Measurements from ENCODE around the gene YBX2. TPM values are rescaled to one million over a fixed set of nuclear protein-coding genes. Genes with fewer than 3 reads are reported as not detected.
"Not testable (repeated sequence)": the region's sequence is repeated elsewhere in the genome, so short reads cannot be mapped to it uniquely, and the experiment has no call there.

The YBX2 gene
- 10 to 100 TPM in 1 of 5 donors, 1 to 10 TPM in 1, under 1 TPM in 2, not detected in 1; 0.43 to 72.4 (median 1.1) TPM for total RNA-seq
- polyA plus RNA-seq = 1 to 10 TPM; 1.2 to 6.5 (median 1.8) TPM
- long read RNA-seq, donor 1, partial matches to known transcripts = 143 of 143 reads
- long read RNA-seq, donor 1, other reads (novel, unspliced or antisense) = 0 of 143 reads
- long read RNA-seq, donor 2 = 0 reads
- long read RNA-seq, donor 3 = 0 reads
- long read RNA-seq, donor 4 = 0 reads
- long read RNA-seq, donor 5 = 0 reads
- long read RNA-seq, donor 6 = 0 reads
- long read RNA-seq, donor 7 = 0 reads
- long read RNA-seq, donor 8 = 0 reads
- long read RNA-seq, donor 9 = 0 reads
- long read RNA-seq, donor 10, partial matches to known transcripts = 0 of 1 reads
- long read RNA-seq, donor 10, other reads (novel, unspliced or antisense) = 0 of 1 reads

DNA sequence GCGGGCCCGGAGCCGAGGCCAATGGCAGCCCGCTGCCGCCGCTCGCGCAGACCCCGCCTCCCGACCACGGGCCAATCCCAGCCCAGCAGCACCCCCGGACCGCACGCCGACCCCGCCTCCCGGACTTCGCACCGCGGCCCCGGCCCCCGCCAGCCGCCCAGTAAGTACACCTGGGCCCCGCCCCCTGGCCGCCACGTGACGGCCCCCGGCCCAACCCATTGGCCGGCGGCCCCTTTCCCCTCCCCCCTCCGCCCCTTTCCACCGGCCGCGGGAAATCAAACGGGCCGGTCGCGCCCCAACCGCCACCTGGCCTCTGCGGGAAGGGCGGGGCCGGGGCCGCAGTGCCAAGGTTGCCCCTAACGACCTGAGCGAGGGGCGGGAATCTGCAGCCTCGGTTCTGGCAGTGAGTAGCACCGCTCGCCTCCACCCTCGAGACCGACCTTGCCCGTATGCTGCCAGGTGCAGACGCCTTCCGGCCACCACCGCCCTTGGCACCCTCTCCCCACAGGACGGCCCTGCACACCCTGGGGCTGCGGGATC lies at the start of gene YBX2:
Gene YBX2, minus strand, starts transcription at position 26 of the 540 bp plus-strand sequence. CDS start 139 bp downstream, outside the sequence.
- 0 to 7% (median 1%) methylated on average over 25 to 53 of the region's 57 CpGs for WGBS, 5 donors
- Histone ChIP-seq H3K4me3 (peak within 1 kb of the TSS; percentile 32 to 50 (median 34)), H3K27ac (peak within 1 kb of the TSS in 4 of 5 donors; percentile 1 to 68 (median 42)), H3K4me1 (peaks cover 31 to 51% (median 44%) of the 10 kb centered on the region in 4 donors), H3K36me3 (no peaks in the 10 kb centered on the region), H3K27me3 (peaks cover 0 to 85% (median 28%) of the 10 kb centered on the region in 3 donors), H3K9me3 (no peaks in the 10 kb centered on the region)
- DNase-seq = peak; percentile 85 to 94
- intact Hi-C loops (cut with DNase I; ENCODE audit: low total_unique reads) = no loop called here
- TF ChIP-seq POLR2A (IDR thresholded peaks at IDR 0.05) (no peak), POLR2AphosphoS5 (IDR thresholded peaks at IDR 0.05) (peak in 1 of 3 donors; percentile 39), EP300 (IDR thresholded peaks at IDR 0.05) (no peak)
- TF ChIP-seq, protein P1, sequence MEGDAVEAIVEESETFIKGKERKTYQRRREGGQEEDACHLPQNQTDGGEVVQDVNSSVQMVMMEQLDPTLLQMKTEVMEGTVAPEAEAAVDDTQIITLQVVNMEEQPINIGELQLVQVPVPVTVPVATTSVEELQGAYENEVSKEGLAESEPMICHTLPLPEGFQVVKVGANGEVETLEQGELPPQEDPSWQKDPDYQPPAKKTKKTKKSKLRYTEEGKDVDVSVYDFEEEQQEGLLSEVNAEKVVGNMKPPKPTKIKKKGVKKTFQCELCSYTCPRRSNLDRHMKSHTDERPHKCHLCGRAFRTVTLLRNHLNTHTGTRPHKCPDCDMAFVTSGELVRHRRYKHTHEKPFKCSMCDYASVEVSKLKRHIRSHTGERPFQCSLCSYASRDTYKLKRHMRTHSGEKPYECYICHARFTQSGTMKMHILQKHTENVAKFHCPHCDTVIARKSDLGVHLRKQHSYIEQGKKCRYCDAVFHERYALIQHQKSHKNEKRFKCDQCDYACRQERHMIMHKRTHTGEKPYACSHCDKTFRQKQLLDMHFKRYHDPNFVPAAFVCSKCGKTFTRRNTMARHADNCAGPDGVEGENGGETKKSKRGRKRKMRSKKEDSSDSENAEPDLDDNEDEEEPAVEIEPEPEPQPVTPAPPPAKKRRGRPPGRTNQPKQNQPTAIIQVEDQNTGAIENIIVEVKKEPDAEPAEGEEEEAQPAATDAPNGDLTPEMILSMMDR (IDR thresholded peaks at IDR 0.05) = no peak

DNA sequence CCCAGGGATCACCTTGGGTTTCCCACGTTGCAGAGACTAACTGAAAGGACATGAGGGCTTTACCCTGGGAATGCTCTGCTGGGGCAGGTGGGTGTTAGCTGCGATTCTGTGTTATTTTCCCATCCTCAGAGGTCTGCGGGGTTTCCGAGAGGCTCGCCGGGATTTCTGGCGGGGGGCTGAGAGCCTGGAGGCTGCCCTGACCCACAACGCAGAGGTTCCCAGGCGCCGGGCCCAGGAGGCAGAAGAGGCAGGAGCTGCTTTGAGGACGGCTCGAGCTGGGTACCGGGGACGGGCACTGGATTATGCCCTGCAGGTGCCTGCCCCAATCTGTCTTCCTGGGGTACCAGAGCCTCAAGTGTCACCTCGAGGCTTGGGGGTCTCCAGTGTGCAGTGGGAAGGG lies 48.8 kb upstream of the YBX2 start:
- H3K4me1 ChIP-seq = peaks cover 0 to 6% (median 1%) of the 10 kb centered on the region in 4 donors
- no peak overlapping the region for H3K4me3 ChIP-seq
- 74 to 76% (median 75%) methylated on average over 15 of the region's 15 CpGs for WGBS, 5 donors
- TF ChIP-seq, protein P1 (IDR thresholded peaks at IDR 0.05) = no peak
- TF ChIP-seq POLR2AphosphoS5 (IDR thresholded peaks at IDR 0.05) = no peak
- no peak for TF ChIP-seq EP300 (IDR thresholded peaks at IDR 0.05)
- TF ChIP-seq POLR2A (IDR thresholded peaks at IDR 0.05) = no peak
- peaks cover 0 to 28% (median 0%) of the 10 kb centered on the region in 4 donors for H3K36me3 ChIP-seq
- intact Hi-C loops (cut with DNase I; ENCODE audit: low total_unique reads) = loop anchor here (10.0 kb wide), 1 partner anchor 68 kb away; no protein-coding TSS in a partner anchor
- no peaks in the 10 kb centered on the region for H3K9me3 ChIP-seq
- H3K27ac ChIP-seq = no peak overlapping the region
- DNase-seq = no peak
- peaks cover 0 to 30% (median 20%) of the 10 kb centered on the region in 3 donors for H3K27me3 ChIP-seq

DNA sequence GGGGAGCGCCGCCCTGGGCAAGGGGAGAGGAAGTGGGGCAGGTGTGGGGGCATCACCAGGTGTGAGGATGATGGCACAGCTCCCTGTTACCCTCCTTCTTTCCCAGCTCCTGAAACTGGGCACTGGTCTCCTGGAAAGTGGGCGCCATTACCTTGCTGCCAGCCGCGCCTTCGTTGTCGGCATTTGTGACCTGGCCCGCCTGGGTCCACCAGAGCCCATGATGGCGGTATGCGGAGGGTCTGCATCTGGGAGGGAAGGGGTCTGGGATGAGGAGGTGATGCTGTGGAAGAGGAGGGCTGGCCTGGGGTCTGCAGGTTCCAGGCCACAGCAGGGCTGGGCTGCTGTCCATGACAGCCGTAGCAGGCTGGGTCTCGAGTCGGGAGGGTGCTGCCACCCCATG lies 47.4 kb upstream of the YBX2 start:
- intact Hi-C loops (cut with DNase I; ENCODE audit: low total_unique reads) = loop anchor here (10.0 kb wide), 1 partner anchor 67 kb away; no protein-coding TSS in a partner anchor
- Histone ChIP-seq H3K36me3 (peaks cover 0 to 15% (median 0%) of the 10 kb centered on the region in 4 donors), H3K4me1 (peaks cover 0 to 8% (median 0%) of the 10 kb centered on the region in 4 donors), H3K27me3 (peaks cover 0 to 40% (median 20%) of the 10 kb centered on the region in 3 donors), H3K4me3 (no peak overlapping the region), H3K27ac (no peak overlapping the region), H3K9me3 (no peaks in the 10 kb centered on the region)
- no peak for DNase-seq
- no peak for TF ChIP-seq EP300 (IDR thresholded peaks at IDR 0.05)
- TF ChIP-seq, protein P1 (IDR thresholded peaks at IDR 0.05) = no peak
- TF ChIP-seq POLR2A (IDR thresholded peaks at IDR 0.05) = no peak
- 88 to 98% (median 91%) methylated on average over 12 to 13 of the region's 13 CpGs for WGBS, 5 donors

DNA sequence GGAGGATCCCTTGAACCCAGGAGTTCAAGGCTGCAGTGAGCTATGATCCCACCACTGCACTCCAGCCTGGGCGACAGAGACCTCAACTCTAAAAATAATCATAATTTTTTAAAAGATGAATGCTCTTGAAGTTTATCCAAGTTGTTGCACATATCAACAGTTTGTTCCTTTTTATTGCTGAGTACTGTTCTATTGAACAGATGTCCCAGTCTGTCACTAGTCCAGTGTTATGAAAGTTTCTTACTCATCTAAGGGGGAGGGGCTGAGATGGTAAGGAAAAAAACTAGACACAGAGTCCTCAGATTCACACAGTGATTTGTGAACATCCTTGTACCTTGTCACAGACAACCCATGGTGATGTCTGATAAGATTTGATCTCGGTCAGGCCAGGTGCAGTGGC lies 45.7 kb upstream of the YBX2 start:
- TF ChIP-seq POLR2A (IDR thresholded peaks at IDR 0.05) (no peak), EP300 (IDR thresholded peaks at IDR 0.05) (no peak), POLR2AphosphoS5 (IDR thresholded peaks at IDR 0.05) (no peak)
- TF ChIP-seq, protein P1 (IDR thresholded peaks at IDR 0.05) = no peak
- Histone ChIP-seq H3K27me3 (peaks cover 0 to 55% (median 24%) of the 10 kb centered on the region in 3 donors), H3K36me3 (peaks cover 0 to 12% (median 0%) of the 10 kb centered on the region in 4 donors), H3K27ac (no peak overlapping the region), H3K9me3 (no peaks in the 10 kb centered on the region), H3K4me3 (no peak overlapping the region), H3K4me1 (peaks cover 0 to 8% (median 2%) of the 10 kb centered on the region in 4 donors)
- WGBS, 5 donors = 66 to 85% (median 78%) methylated on average over 2 of the region's 2 CpGs
- DNase-seq = no peak
- intact Hi-C loops (cut with DNase I; ENCODE audit: low total_unique reads) = loop anchor here (10.0 kb wide), 1 partner anchor 65 kb away; no protein-coding TSS in a partner anchor

DNA sequence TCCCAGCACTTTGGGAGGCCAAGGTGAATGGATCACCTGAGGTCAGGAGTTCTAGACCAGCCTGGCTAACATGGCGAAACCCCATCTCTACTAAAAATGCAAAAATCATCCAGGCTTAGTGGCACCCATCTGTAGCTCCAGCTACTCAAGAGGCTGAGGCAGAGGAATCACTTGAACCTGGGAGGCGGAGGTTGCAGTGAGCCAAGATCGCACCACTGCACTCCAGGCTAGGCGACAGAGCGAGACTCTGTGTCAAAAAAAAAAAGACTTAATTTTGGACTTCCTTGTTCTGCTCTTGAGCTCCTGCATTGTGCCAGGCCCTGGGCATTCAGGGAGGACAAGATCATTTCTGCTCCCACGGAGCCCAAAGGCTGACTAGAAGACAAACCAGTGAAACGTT lies 43.2 kb upstream of the YBX2 start:
- intact Hi-C loops (cut with DNase I; ENCODE audit: low total_unique reads); H3K4me1 ChIP-seq; H3K9me3 ChIP-seq; H3K36me3 ChIP-seq; DNase-seq: not testable (repeated sequence)
- 61 to 77% (median 73%) methylated on average over 7 of the region's 7 CpGs for WGBS, 5 donors
- Histone ChIP-seq H3K27ac (peak overlapping the region in 1 of 5 donors; percentile 80), H3K4me3 (peak overlapping the region in 3 of 4 donors; percentile 15 to 44 (median 36)), H3K27me3 (peaks cover 0 to 60% (median 17%) of the 10 kb centered on the region in 3 donors)
